DND-41 (cell line): ENCODE results near the gene LAMA2.

Experiments
- CTCF ChIP-seq: IDR thresholded peaks from 2 replicates; pipeline ENCODE4 v1.5.1; 2012; ENCODE audit warnings: borderline replicate concordance, low read length, moderate library complexity, mild to moderate bottlenecking; ENCODE audit not compliant: poor library complexity, severe bottlenecking; ENCODE audit errors: extremely low read depth
- EZH2 ChIP-seq: IDR thresholded peaks from 3 replicates; pipeline ENCODE4 v1.6.1; 2012; ENCODE audit warnings: borderline replicate concordance, low read depth, mild to moderate bottlenecking, moderate library complexity, low read length, inconsistent platforms; ENCODE audit not compliant: severe bottlenecking

DNA sequence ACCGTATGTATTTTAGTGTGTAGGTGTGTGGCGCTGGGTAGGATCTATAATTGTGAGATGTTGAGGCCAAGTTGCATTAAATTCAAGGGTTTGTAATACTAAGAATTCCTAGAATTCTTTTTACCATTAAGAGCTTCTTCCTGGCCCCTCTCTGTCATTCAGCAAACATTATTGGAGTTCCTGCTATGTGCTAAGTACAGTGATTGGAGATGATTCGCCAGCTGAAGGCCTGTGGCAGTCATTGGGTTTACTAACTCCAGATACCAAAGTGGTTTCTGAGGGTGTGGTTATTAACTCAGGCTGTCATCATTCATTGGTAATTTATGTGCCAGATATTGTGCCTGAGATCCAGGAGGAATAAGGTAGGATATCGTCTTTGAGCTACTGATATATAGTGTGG, 167.1 kb downstream of the LAMA2 start:
- no peak for TF ChIP-seq EZH2
- no peak for TF ChIP-seq CTCF
